GM11168 (cell line): Measurements from ENCODE around the gene EPS8L2.

ENCODE experiments used
- in situ Hi-C: fragments of 300-500 bp; cut with MboI; formaldehyde crosslinking; loops from one replicate; pipeline ENCODE4 v1.12.0; 2022; ENCODE audit warnings: low sequenced_read_pairs; ENCODE audit not compliant: unreplicated experiment

Gene EPS8L2

GRCh38 chr11:702462-703461 lies 3.3 kb upstream of the EPS8L2 start:
- in situ Hi-C loops, result no loop called here

GRCh38 chr11:703506-703905 lies 2.5 kb upstream of the EPS8L2 start:
- in situ Hi-C loops, result no loop called here

GRCh38 chr11:704228-704674 lies 1.8 kb upstream of the EPS8L2 start:
- in situ Hi-C loops, result no loop called here

GRCh38 chr11:704781-705645 lies 1.0 kb upstream of the EPS8L2 start:
- in situ Hi-C loops, result no loop called here

GRCh38 chr11:706439-706956 lies 467 bp downstream of the EPS8L2 start:
- in situ Hi-C loops, result no loop called here

- in situ Hi-C loops, result no loop called here
Observed at GRCh38 chr11:706957-707816, 1.2 kb downstream of the EPS8L2 start.

- in situ Hi-C loops, result no loop called here
Observed at GRCh38 chr11:707817-708420, 1.9 kb downstream of the EPS8L2 start.

GRCh38 chr11:708511-708910 lies 2.5 kb downstream of the EPS8L2 start:
- in situ Hi-C loops, result no loop called here

GRCh38 chr11:709109-709997 lies 3.3 kb downstream of the EPS8L2 start:
- in situ Hi-C loops, result no loop called here

GRCh38 chr11:714436-714835 lies 8.4 kb downstream of the EPS8L2 start:
- in situ Hi-C loops, result loop anchor here (10.0 kb wide), 1 partner anchor 160 kb away; no protein-coding TSS in a partner anchor

GRCh38 chr11:719214-720016 lies 13.4 kb downstream of the EPS8L2 start:
- in situ Hi-C loops, result loop anchor here (10.0 kb wide), 1 partner anchor 165 kb away; no protein-coding TSS in a partner anchor

- in situ Hi-C loops, result no loop called here
Observed at GRCh38 chr11:720017-720641, 14.1 kb downstream of the EPS8L2 start.

- in situ Hi-C loops, result no loop called here
Observed at GRCh38 chr11:720642-721246, 14.7 kb downstream of the EPS8L2 start.

GRCh38 chr11:721247-721740 lies 15.3 kb downstream of the EPS8L2 start:
- in situ Hi-C loops, result no loop called here

GRCh38 chr11:721741-722345 lies 15.8 kb downstream of the EPS8L2 start:
- in situ Hi-C loops, result no loop called here

GRCh38 chr11:722346-722811 lies 16.3 kb downstream of the EPS8L2 start:
- in situ Hi-C loops, result no loop called here
